Smooth muscle cell (in vitro differentiated cells): ENCODE results near the gene FBXL20. TPM values are rescaled to one million over a fixed set of nuclear protein-coding genes. Genes with fewer than 3 reads are reported as not detected.

Source experiments
- DNase-seq: peaks from one replicate; lab custom pipeline; 2025; ENCODE audit not compliant: unreplicated experiment; lab: John Stamatoyannopoulos, UW
- H2AFZ ChIP-seq: fragments of 200-600 bp; sonication (generic); 2 replicates; pipeline ENCODE4 v1.6.0; 2016; ENCODE audit warnings: antibody characterized with exemption, low read depth, mild to moderate bottlenecking
- H3F3A ChIP-seq: fragments of 200-600 bp; sonication (generic); 2 replicates; pipeline ENCODE4 v1.6.0; 2017; ENCODE audit warnings: antibody characterized with exemption, low read depth
- H3K27ac ChIP-seq: fragments of 200-600 bp; sonication (generic); 2 replicates; pipeline ENCODE4 v1.5.1; 2016; ENCODE audit warnings: low read depth, mild to moderate bottlenecking
- H3K27me3 ChIP-seq: fragments of 200-600 bp; sonication (generic); 2 replicates; pipeline ENCODE4 v1.6.1; 2016; ENCODE audit warnings: low read depth, mild to moderate bottlenecking
- H3K36me3 ChIP-seq: fragments of 200-600 bp; sonication (generic); 2 replicates; pipeline ENCODE4 v1.5.1; 2016; ENCODE audit warnings: low read depth
- H3K4me1 ChIP-seq: fragments of 200-600 bp; sonication (generic); 2 replicates; pipeline ENCODE4 v1.5.1; 2016; ENCODE audit warnings: low read depth
- H3K4me2 ChIP-seq: fragments of 200-600 bp; sonication (generic); 2 replicates; pipeline ENCODE4 v1.6.0; 2016; ENCODE audit warnings: mild to moderate bottlenecking
- H3K4me3 ChIP-seq: fragments of 200-600 bp; sonication (generic); 2 replicates; pipeline ENCODE4 v1.5.1; 2016; ENCODE audit warnings: mild to moderate bottlenecking
- H3K79me2 ChIP-seq: fragments of 200-600 bp; sonication (generic); 2 replicates; pipeline ENCODE4 v1.6.0; 2016; ENCODE audit warnings: low read depth, mild to moderate bottlenecking
- H3K9ac ChIP-seq: fragments of 200-600 bp; sonication (generic); 2 replicates; pipeline ENCODE4 v1.6.0; 2016; ENCODE audit warnings: low read depth
- H3K9me3 ChIP-seq: fragments of 200-600 bp; sonication (generic); replicated peaks from 2 replicates; pipeline ENCODE4 v1.5.1; 2016; ENCODE audit warnings: low read depth
- H4K20me1 ChIP-seq: fragments of 200-600 bp; sonication (generic); 2 replicates; pipeline ENCODE4 v1.6.0; 2016; ENCODE audit warnings: low read depth
- CTCF ChIP-seq: fragments of 200-600 bp; sonication (generic); IDR thresholded peaks from 2 replicates; pipeline ENCODE4 v1.5.1; 2017; ENCODE audit warnings: borderline replicate concordance, mild to moderate bottlenecking, antibody characterized with exemption; ENCODE audit not compliant: insufficient read depth, poor library complexity, severe bottlenecking
- WGBS: methylation state at CpG from one replicate; pipeline ENCODE4 v1.1.7; 2016; ENCODE audit warnings: low lambda C conversion rate; 5-methylcytosine and 5-hydroxymethylcytosine counted together
- polyA plus RNA-seq: library from polyadenylated mRNA; unstranded; fragments of >200 nt; fragmentation: Nextera tagmentation; extraction: Ambion mirVana; gene quantifications from 2 replicates; pipeline ENCODE4 v1.2.1, GENCODE V29; 2016
- total RNA-seq: library from RNA; depleted of rRNA; stranded (reverse); fragments of >200 nt; gene quantifications from 2 replicates; pipeline ENCODE4 v1.2.3, GENCODE V29; 2014

FBXL20 gene
- total and polyA plus RNA-seq, 2 experiments from 2014 or later: 8.0 to 19.9 TPM

GRCh38 chr17:39238311-39238972 is 163.0 kb downstream of the FBXL20 start:
- no peak overlapping the region for H2AFZ ChIP-seq
- H3K9ac ChIP-seq: no peak overlapping the region
- H3K27me3 ChIP-seq: peaks cover 8% of the 10 kb centered on the region
- no peaks in the 10 kb centered on the region for H3K36me3 ChIP-seq
- no peak for TF ChIP-seq CTCF
- no peaks in the 10 kb centered on the region for H3K4me1 ChIP-seq
- no peaks in the 10 kb centered on the region for H3K9me3 ChIP-seq
- H3K79me2 ChIP-seq: no peaks in the 10 kb centered on the region
- WGBS: 83% methylated on average over 15 of the region's 15 CpGs
- no peaks in the 10 kb centered on the region for H3F3A ChIP-seq
- no peak for DNase-seq
- H3K4me2 ChIP-seq: no peak overlapping the region
- no peak overlapping the region for H3K4me3 ChIP-seq
- no peak overlapping the region for H3K27ac ChIP-seq
- H4K20me1 ChIP-seq: no peaks in the 10 kb centered on the region

- no peaks in the 10 kb centered on the region for H3K36me3 ChIP-seq
- no peak overlapping the region for H3K9ac ChIP-seq
- WGBS: 79% methylated on average over 7 of the region's 7 CpGs
These were observed 163.8 kb downstream of the FBXL20 start for GRCh38 chr17:39237586-39237985.

GRCh38 chr17:39236981-39237441 is 164.4 kb downstream of the FBXL20 start:
- 85% methylated on average over 6 of the region's 6 CpGs for WGBS
- H3K4me3 ChIP-seq: no peak overlapping the region
- DNase-seq: no peak
- H3K4me1 ChIP-seq: no peaks in the 10 kb centered on the region
- H3K79me2 ChIP-seq: no peaks in the 10 kb centered on the region
- no peaks in the 10 kb centered on the region for H3K9me3 ChIP-seq
- H3K9ac ChIP-seq: no peak overlapping the region
- H3K27me3 ChIP-seq: peaks cover 8% of the 10 kb centered on the region
- H2AFZ ChIP-seq: no peak overlapping the region
- no peaks in the 10 kb centered on the region for H3F3A ChIP-seq
- no peak overlapping the region for H3K4me2 ChIP-seq
- no peaks in the 10 kb centered on the region for H3K36me3 ChIP-seq
- H4K20me1 ChIP-seq: no peaks in the 10 kb centered on the region
- TF ChIP-seq CTCF: no peak
- H3K27ac ChIP-seq: no peak overlapping the region

More at GRCh38 chr17:39237586-39237985, 163.8 kb downstream of the FBXL20 start:
- Histone ChIP-seq H3K4me1 (no peaks in the 10 kb centered on the region), H4K20me1 (no peaks in the 10 kb centered on the region), H3K9me3 (no peaks in the 10 kb centered on the region), H3K27me3 (peaks cover 8% of the 10 kb centered on the region), H3F3A (no peaks in the 10 kb centered on the region), H3K79me2 (no peaks in the 10 kb centered on the region), H3K4me3 (no peak overlapping the region), H2AFZ (no peak overlapping the region), H3K4me2 (no peak overlapping the region), H3K27ac (no peak overlapping the region)
- TF ChIP-seq CTCF: no peak
- DNase-seq: no peak

- no peaks in the 10 kb centered on the region for H3K79me2 ChIP-seq
These were observed 164.9 kb downstream of the FBXL20 start for GRCh38 chr17:39236450-39236927.

More at GRCh38 chr17:39236450-39236927, 164.9 kb downstream of the FBXL20 start:
- no peak for DNase-seq
- no peak overlapping the region for H3K9ac ChIP-seq
- no peaks in the 10 kb centered on the region for H3K36me3 ChIP-seq
- no peaks in the 10 kb centered on the region for H3K9me3 ChIP-seq
- WGBS: 83% methylated on average over 5 of the region's 5 CpGs
- peaks cover 5% of the 10 kb centered on the region for H3K4me1 ChIP-seq
- no peaks in the 10 kb centered on the region for H3F3A ChIP-seq
- H3K27me3 ChIP-seq: peaks cover 8% of the 10 kb centered on the region
- H4K20me1 ChIP-seq: no peaks in the 10 kb centered on the region
- H2AFZ ChIP-seq: no peak overlapping the region
- no peak overlapping the region for H3K4me3 ChIP-seq
- no peak overlapping the region for H3K4me2 ChIP-seq
- H3K27ac ChIP-seq: no peak overlapping the region
- TF ChIP-seq CTCF: no peak
